Sigmoid colon (tissue), 4 donors: ENCODE measurements around the gene C6orf132.

Source experiments
- CTCF ChIP-seq, 4 experiments: fragments of 450-650 bp in 3 of 4; fragments of 200-600 bp in 1 of 4; IDR thresholded peaks; one replicate each; pipeline ENCODE4 v1.5.1; 2016 to 2019; ENCODE audit warnings: antibody characterized with exemption in 4 of 4, mild to moderate bottlenecking in 3 of 4, moderate library complexity in 2 of 4
- EP300 ChIP-seq, 4 donors: sonication (generic); formaldehyde crosslinking; IDR thresholded peaks; one replicate each; pipeline ENCODE4 v1.6.1; 2017; ENCODE audit warnings: antibody characterized with exemption in 4 of 4
- POLR2A ChIP-seq, 2 donors: fragments of 450-650 bp; IDR thresholded peaks; one replicate each; pipeline ENCODE4 v1.6.1; 2016; ENCODE audit warnings: antibody characterized with exemption in 2 of 2, mild to moderate bottlenecking in 2 of 2, moderate library complexity in 2 of 2
- POLR2AphosphoS5 ChIP-seq, 4 donors: sonication (generic); formaldehyde crosslinking; IDR thresholded peaks; one replicate each; pipeline ENCODE4 v1.6.1; 2017; ENCODE audit warnings: antibody characterized with exemption in 4 of 4

GRCh38 chr6:42068173-42068572, 74.2 kb downstream of the C6orf132 start:
- TF ChIP-seq CTCF (IDR thresholded peaks at IDR 0.05) (no peak), POLR2AphosphoS5 (IDR thresholded peaks at IDR 0.05) (no peak), EP300 (IDR thresholded peaks at IDR 0.05) (no peak), POLR2A (IDR thresholded peaks at IDR 0.05) (no peak)
